Keratinocyte (primary cell): ENCODE results near the gene SLC44A5. TPM values are rescaled to one million over a fixed set of nuclear protein-coding genes. Genes with fewer than 3 reads are reported as not detected.

Experiments
- DNase-seq: peaks from one replicate; pipeline ENCODE4 v3.0.0-alpha.2; 2011; ENCODE audit warnings: low read depth, missing footprints, low spot score
- FAIRE-seq: peaks from 2 replicates; lab custom pipeline; 2011; peaks lifted over from hg19 to GRCh38; lab: Jason Lieb, UNC
- H2AFZ ChIP-seq: 2 replicates; pipeline ENCODE4 v1.6.0; 2012; ENCODE audit warnings: low read length, control low read depth, inconsistent platforms; ENCODE audit not compliant: control insufficient read depth
- H3K27ac ChIP-seq: 2 replicates; pipeline ENCODE4 v1.5.1; 2011; ENCODE audit warnings: low read length; ENCODE audit not compliant: control insufficient read depth, insufficient read depth
- H3K27me3 ChIP-seq: 3 replicates; pipeline ENCODE4 v1.6.0; 2011; ENCODE audit warnings: low read length; ENCODE audit not compliant: control insufficient read depth, insufficient read depth; ENCODE audit errors: extremely low read depth
- H3K36me3 ChIP-seq, 2 experiments: 2 replicates in 1 of 2; 3 replicates in 1 of 2; pipeline ENCODE4 v1.5.1; 2011; ENCODE audit warnings: low read length in 2 of 2, mild to moderate bottlenecking in 1 of 2; ENCODE audit not compliant: control insufficient read depth in 2 of 2, insufficient read depth in 2 of 2; ENCODE audit errors: extremely low read depth in 1 of 2
- H3K4me1 ChIP-seq: 3 replicates; pipeline ENCODE4 v1.5.1; 2011; ENCODE audit warnings: low read length; ENCODE audit not compliant: control insufficient read depth, insufficient read depth; ENCODE audit errors: extremely low read depth
- H3K4me2 ChIP-seq: 3 replicates; pipeline ENCODE4 v1.6.0; 2011; ENCODE audit warnings: low read depth, low read length; ENCODE audit not compliant: control insufficient read depth, insufficient read depth; ENCODE audit errors: extremely low read depth
- H3K4me3 ChIP-seq, 3 experiments: fragments of 200-600 bp in 1 of 3; sonication (generic) in 1 of 3; 2 replicates in 2 of 3; 3 replicates in 1 of 3; pipeline ENCODE4 v1.5.1; 2011 to 2016; ENCODE audit warnings: low read length in 3 of 3, mild to moderate bottlenecking in 3 of 3, control low read depth in 2 of 3, inconsistent platforms in 1 of 3, low read depth in 1 of 3, mixed read lengths in 1 of 3, mixed run types in 1 of 3, moderate library complexity in 1 of 3; ENCODE audit not compliant: control insufficient read depth in 2 of 3, insufficient read depth in 2 of 3; ENCODE audit errors: extremely low read depth in 1 of 3
- H3K79me2 ChIP-seq: 2 replicates; pipeline ENCODE4 v1.6.0; 2012; ENCODE audit warnings: low read length; ENCODE audit not compliant: control insufficient read depth, insufficient read depth
- H3K9ac ChIP-seq: 3 replicates; pipeline ENCODE4 v1.6.0; 2011; ENCODE audit warnings: low read length; ENCODE audit not compliant: control insufficient read depth, insufficient read depth; ENCODE audit errors: extremely low read depth
- H3K9me1 ChIP-seq: 3 replicates; pipeline ENCODE4 v1.6.0; 2011; ENCODE audit warnings: low read length; ENCODE audit not compliant: control insufficient read depth, insufficient read depth; ENCODE audit errors: extremely low read depth
- H3K9me3 ChIP-seq: 2 replicates; pipeline ENCODE4 v1.5.1; 2012; ENCODE audit warnings: low read depth, low read length; ENCODE audit not compliant: control insufficient read depth
- H4K20me1 ChIP-seq: 3 replicates; pipeline ENCODE4 v1.6.0; 2011; ENCODE audit warnings: low read length; ENCODE audit not compliant: control insufficient read depth, insufficient read depth; ENCODE audit errors: extremely low read depth
- EZH2 ChIP-seq: IDR thresholded peaks from one replicate; pipeline ENCODE4 v1.6.1; 2012; ENCODE audit warnings: inconsistent platforms, mild to moderate bottlenecking, low read length, moderate library complexity
- dilution Hi-C: fragments of 300-500 bp; cut with MboI; formaldehyde crosslinking; loops from one replicate; pipeline ENCODE4 v1.7.0; 2020; ENCODE audit warnings: low sequenced_read_pairs; ENCODE audit not compliant: extremely low pct_ligation_motif_present
- polyA plus RNA-seq, 5 experiments: library from polyadenylated mRNA; depleted of rRNA in 3 of 5; stranded (reverse) in 3 of 5; stranded (forward) in 1 of 5; unstranded in 1 of 5; fragments of >200 nt; gene quantifications; 1 replicate in 1 of 5; 2 replicates in 3 of 5; 3 replicates in 1 of 5; pipeline versions ENCODE4 v1.2.1 to v1.2.3, GENCODE V29; 2011 to 2012; ENCODE audit warnings: missing spikeins in 2 of 5, low read depth in 1 of 5, low replicate concordance in 1 of 5
- TF ChIP-seq, protein P1 (sequence below), 3 experiments: IDR thresholded peaks in 1 of 3; conservative IDR thresholded peaks in 1 of 3; optimal IDR thresholded peaks in 1 of 3; 2 replicates in 2 of 3; 3 replicates in 1 of 3; pipeline versions ENCODE3 to v1.5.1; 2011; ENCODE audit warnings: low read length in 3 of 3, mild to moderate bottlenecking in 3 of 3, moderate library complexity in 2 of 3, control low read depth in 1 of 3, inconsistent platforms in 1 of 3; ENCODE audit not compliant: insufficient read depth in 2 of 3; ENCODE audit errors: extremely low read depth in 1 of 3

The SLC44A5 gene
- polyA plus RNA-seq, 1 donor (not counting 4 experiments of a cell fraction or from before 2014, with no cell fraction given) = 0.72 TPM

DNA sequence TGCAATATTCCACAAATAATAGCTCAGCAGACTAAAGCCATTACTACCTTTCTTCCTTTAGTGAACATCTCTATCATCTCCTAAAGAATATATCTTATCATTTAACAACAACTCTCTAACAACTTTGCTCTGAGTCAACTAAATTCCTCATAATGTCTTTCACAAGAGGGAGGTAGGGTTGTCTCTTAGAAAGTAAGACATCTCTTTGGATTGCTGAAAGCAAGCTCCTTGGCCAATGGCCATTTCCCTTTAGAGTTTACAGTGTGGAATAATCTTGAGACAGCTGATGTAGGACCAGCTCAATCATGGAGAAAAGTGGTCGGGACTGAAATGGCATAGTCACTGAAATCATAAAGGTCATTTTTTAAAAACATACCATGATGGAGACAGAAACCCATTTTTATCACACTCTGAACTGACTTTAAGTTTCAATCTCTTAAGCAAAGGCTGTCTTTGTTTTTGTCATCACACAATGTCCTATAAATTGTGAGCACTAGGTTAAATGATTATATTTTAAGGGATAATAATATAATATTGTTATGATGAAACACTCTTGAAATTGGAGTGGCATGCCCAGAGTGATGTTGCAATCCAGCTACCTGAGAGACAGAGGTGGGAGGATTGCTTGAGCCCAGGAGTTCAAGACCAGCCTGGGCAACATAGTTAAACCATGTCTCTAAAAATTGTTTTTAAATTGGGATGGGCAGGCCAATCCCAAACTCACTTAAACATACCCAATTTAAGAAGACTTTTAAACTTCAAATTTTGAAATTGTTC, 91.1 kb downstream of the SLC44A5 start:
- FAIRE-seq (no peak), DNase-seq (no peak)
- no peaks in the 10 kb centered on the region for H3K36me3 ChIP-seq
- H3K27me3 ChIP-seq = no peaks in the 10 kb centered on the region
- no peaks in the 10 kb centered on the region for H3K4me1 ChIP-seq
- dilution Hi-C loops = no loop called here
- H3K79me2 ChIP-seq = no peaks in the 10 kb centered on the region
- no peaks in the 10 kb centered on the region for H3K9me3 ChIP-seq
- H2AFZ ChIP-seq = no peak overlapping the region
- H3K9ac ChIP-seq = no peak overlapping the region
- no peaks in the 10 kb centered on the region for H4K20me1 ChIP-seq
- no peak for TF ChIP-seq EZH2
- TF ChIP-seq, protein P1, sequence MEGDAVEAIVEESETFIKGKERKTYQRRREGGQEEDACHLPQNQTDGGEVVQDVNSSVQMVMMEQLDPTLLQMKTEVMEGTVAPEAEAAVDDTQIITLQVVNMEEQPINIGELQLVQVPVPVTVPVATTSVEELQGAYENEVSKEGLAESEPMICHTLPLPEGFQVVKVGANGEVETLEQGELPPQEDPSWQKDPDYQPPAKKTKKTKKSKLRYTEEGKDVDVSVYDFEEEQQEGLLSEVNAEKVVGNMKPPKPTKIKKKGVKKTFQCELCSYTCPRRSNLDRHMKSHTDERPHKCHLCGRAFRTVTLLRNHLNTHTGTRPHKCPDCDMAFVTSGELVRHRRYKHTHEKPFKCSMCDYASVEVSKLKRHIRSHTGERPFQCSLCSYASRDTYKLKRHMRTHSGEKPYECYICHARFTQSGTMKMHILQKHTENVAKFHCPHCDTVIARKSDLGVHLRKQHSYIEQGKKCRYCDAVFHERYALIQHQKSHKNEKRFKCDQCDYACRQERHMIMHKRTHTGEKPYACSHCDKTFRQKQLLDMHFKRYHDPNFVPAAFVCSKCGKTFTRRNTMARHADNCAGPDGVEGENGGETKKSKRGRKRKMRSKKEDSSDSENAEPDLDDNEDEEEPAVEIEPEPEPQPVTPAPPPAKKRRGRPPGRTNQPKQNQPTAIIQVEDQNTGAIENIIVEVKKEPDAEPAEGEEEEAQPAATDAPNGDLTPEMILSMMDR (optimal IDR thresholded peaks at IDR 0.05 in 1 of 3, IDR thresholded peaks at IDR 0.05 in 1 of 3, conservative IDR thresholded peaks at IDR 0.05 in 1 of 3; ENCODE audit: extremely low read depth in 1 of 3, insufficient read depth in 2 of 3, low read length in 3 of 3) = no peak
- no peak overlapping the region for H3K4me3 ChIP-seq
- H3K27ac ChIP-seq = no peak overlapping the region
- H3K9me1 ChIP-seq = no peaks in the 10 kb centered on the region
- H3K4me2 ChIP-seq = no peak overlapping the region

DNA sequence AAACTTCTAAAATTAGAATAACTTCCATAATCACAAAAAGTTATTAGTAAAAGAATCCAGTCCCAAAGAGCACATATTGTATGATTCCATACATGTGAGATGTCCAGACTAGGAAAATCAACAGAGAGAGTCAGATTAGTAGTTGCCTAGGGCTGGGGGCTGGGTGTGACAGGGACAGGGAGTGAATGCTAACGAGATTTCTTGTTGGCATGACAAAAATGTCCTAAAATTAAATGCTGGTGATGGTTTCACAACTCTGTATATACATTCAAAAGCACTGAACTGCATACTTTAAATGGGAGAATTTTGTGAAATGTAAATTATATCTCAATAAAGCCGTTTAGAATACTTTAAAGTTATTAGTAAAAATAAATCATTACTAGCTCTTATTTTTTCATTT, 92.2 kb downstream of the SLC44A5 start:
- Histone ChIP-seq H3K9me3 (no peaks in the 10 kb centered on the region), H3K4me1 (no peaks in the 10 kb centered on the region), H3K79me2 (no peaks in the 10 kb centered on the region), H3K27ac (no peak overlapping the region), H3K4me3 (no peak overlapping the region), H3K36me3 (no peaks in the 10 kb centered on the region), H3K4me2 (no peak overlapping the region), H4K20me1 (no peaks in the 10 kb centered on the region), H3K9ac (no peak overlapping the region), H3K9me1 (no peaks in the 10 kb centered on the region), H2AFZ (no peak overlapping the region), H3K27me3 (no peaks in the 10 kb centered on the region)
- FAIRE-seq (no peak), DNase-seq (no peak)
- dilution Hi-C loops = no loop called here
- TF ChIP-seq, protein P1 (optimal IDR thresholded peaks at IDR 0.05 in 1 of 3, IDR thresholded peaks at IDR 0.05 in 1 of 3, conservative IDR thresholded peaks at IDR 0.05 in 1 of 3; ENCODE audit: extremely low read depth in 1 of 3, insufficient read depth in 2 of 3, low read length in 3 of 3) = no peak
- TF ChIP-seq EZH2 = no peak
